Tibial artery (tissue), 4 donors: ENCODE results near the gene DYNAP.

Experiments used
- DNase-seq, 2 donors: peaks; one replicate each; pipeline ENCODE4 v3.0.0-alpha.2; 2019
- H3K27ac ChIP-seq, 2 donors: fragments of 200-600 bp; sonication (generic) in 1 of 2; 1 replicate in 1 of 2; 2 replicates in 1 of 2; pipeline ENCODE4 v1.5.1; 2018 to 2019; ENCODE audit warnings: mild to moderate bottlenecking in 1 of 2
- H3K27me3 ChIP-seq, 2 donors: fragments of 200-600 bp; sonication (generic) in 1 of 2; one replicate each; pipeline versions ENCODE4 v1.5.1 to v1.6.0; 2016 to 2019
- H3K36me3 ChIP-seq, 3 donors: fragments of 200-600 bp; sonication (generic) in 2 of 3; one replicate each; pipeline ENCODE4 v1.5.1; 2016 to 2019; ENCODE audit warnings: mild to moderate bottlenecking in 2 of 3
- H3K4me1 ChIP-seq, 4 donors: fragments of 200-600 bp; sonication (generic) in 2 of 4; 1 replicate in 3 of 4; 2 replicates in 1 of 4; pipeline ENCODE4 v1.5.1; 2016 to 2019
- H3K4me3 ChIP-seq, 2 donors: fragments of 200-600 bp; sonication (generic) in 1 of 2; 1 replicate in 1 of 2; 2 replicates in 1 of 2; pipeline ENCODE4 v1.5.1; 2018 to 2019; ENCODE audit warnings: mild to moderate bottlenecking in 2 of 2
- H3K9me3 ChIP-seq, 3 donors: fragments of 200-600 bp; sonication (generic) in 1 of 3; one replicate each; pipeline ENCODE4 v1.5.1; 2016 to 2019
- CTCF ChIP-seq, 2 experiments: fragments of 200-600 bp in 1 of 2; fragments of 450-650 bp in 1 of 2; IDR thresholded peaks; one replicate each; pipeline ENCODE4 v1.5.1; 2017 to 2019; ENCODE audit warnings: antibody characterized with exemption in 2 of 2, mild to moderate bottlenecking in 1 of 2, moderate library complexity in 1 of 2
- intact Hi-C: fragments of 100-400 bp; cut with DNase I; formaldehyde crosslinking; loops from one replicate; pipeline ENCODE4 v1.15.0; 2023; ENCODE audit warnings: low total_unique reads

Gene DYNAP

GRCh38 chr18:54636217-54636616 is 45.2 kb downstream of the DYNAP start:
- no peak overlapping the region for H3K27ac ChIP-seq
- H3K27me3 ChIP-seq: no peaks in the 10 kb centered on the region
- intact Hi-C loops: no loop called here
- H3K9me3 ChIP-seq: no peaks in the 10 kb centered on the region
- no peak for DNase-seq
- H3K36me3 ChIP-seq: no peaks in the 10 kb centered on the region
- H3K4me1 ChIP-seq: no peaks in the 10 kb centered on the region
- no peak overlapping the region for H3K4me3 ChIP-seq
- no peak for TF ChIP-seq CTCF (IDR thresholded peaks at IDR 0.05)

- no peaks in the 10 kb centered on the region for H3K4me1 ChIP-seq
- H3K27ac ChIP-seq: no peak overlapping the region
- H3K36me3 ChIP-seq: no peaks in the 10 kb centered on the region
- no peak for TF ChIP-seq CTCF (IDR thresholded peaks at IDR 0.05)
- H3K27me3 ChIP-seq: no peaks in the 10 kb centered on the region
- no peak for DNase-seq
- no peak overlapping the region for H3K4me3 ChIP-seq
- no peaks in the 10 kb centered on the region for H3K9me3 ChIP-seq
- intact Hi-C loops: no loop called here
These were observed 50.7 kb downstream of the DYNAP start for GRCh38 chr18:54641734-54642133.

GRCh38 chr18:54647176-54647575 is 56.1 kb downstream of the DYNAP start:
- Histone ChIP-seq H3K36me3 (no peaks in the 10 kb centered on the region), H3K4me1 (no peaks in the 10 kb centered on the region), H3K27me3 (no peaks in the 10 kb centered on the region), H3K4me3 (no peak overlapping the region), H3K27ac (no peak overlapping the region), H3K9me3 (no peaks in the 10 kb centered on the region)
- intact Hi-C loops: no loop called here
- no peak for TF ChIP-seq CTCF (IDR thresholded peaks at IDR 0.05)
- no peak for DNase-seq
